ENCODE results near the gene OSBPL10.

DNA sequence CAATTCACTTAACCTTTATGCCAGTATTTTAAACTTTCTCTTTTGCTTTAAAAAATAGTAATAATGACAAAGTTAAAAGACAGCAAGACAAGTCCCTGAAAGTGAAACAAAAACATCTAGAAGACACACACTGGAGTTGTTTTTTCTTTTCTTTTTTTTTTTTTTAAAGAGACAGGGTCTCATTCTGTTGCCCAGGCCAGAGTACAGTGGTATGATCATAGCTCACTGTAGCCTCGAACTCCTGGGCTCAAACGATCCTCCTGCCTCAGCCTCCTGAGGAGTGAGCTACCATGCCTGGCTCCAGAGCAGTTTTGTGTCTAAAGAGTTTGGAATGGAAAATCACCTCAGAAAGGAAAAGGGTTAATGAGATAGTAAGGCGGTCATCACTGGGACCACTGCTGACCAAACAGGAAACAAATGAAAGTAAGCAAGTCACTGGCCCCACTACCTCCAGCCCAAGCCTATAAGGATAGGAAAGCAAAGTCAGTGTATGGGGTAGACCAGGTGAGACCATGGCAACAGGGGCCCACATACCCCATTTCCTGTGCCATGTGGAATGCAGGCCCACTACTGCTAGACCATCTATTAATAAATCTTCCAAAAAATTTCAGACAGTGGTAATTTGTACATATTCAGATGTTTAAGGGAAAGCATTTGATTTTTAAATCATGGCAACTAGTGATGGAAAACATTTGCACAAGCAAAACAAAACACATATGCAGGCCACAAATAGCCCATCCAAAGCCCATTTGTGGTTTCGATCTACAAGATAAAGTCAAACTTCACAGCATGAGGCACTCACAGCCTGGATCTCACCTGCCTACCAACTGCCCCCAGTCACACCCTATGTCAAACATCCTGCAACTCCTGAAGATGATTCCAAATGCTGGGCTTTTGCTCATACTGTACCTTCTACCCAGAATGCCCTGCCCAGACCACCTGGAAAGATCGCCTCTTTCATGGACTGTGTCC is 62.6 kb downstream of the OSBPL10 start:
- TF ChIP-seq, protein P1, sequence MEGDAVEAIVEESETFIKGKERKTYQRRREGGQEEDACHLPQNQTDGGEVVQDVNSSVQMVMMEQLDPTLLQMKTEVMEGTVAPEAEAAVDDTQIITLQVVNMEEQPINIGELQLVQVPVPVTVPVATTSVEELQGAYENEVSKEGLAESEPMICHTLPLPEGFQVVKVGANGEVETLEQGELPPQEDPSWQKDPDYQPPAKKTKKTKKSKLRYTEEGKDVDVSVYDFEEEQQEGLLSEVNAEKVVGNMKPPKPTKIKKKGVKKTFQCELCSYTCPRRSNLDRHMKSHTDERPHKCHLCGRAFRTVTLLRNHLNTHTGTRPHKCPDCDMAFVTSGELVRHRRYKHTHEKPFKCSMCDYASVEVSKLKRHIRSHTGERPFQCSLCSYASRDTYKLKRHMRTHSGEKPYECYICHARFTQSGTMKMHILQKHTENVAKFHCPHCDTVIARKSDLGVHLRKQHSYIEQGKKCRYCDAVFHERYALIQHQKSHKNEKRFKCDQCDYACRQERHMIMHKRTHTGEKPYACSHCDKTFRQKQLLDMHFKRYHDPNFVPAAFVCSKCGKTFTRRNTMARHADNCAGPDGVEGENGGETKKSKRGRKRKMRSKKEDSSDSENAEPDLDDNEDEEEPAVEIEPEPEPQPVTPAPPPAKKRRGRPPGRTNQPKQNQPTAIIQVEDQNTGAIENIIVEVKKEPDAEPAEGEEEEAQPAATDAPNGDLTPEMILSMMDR (conservative IDR thresholded peaks at IDR 0.05; ENCODE audit: low read depth, low read length), result no peak
- TF ChIP-seq EZH2phosphoT487 (IDR thresholded peaks at IDR 0.05; ENCODE audit: borderline replicate concordance, low read length) (no peak), EZH2 (IDR thresholded peaks at IDR 0.05; ENCODE audit: low read length, unreplicated experiment) (no peak)

Data from PC-3 (cell line).